Erythroblast (primary cell): Measurements from ENCODE around the gene NDEL1.

Experiments used
- GATA1 ChIP-seq: IDR thresholded peaks from 2 replicates; pipeline ENCODE4 v1.6.1; 2011; ENCODE audit warnings: low read depth, mild to moderate bottlenecking, control low read depth, low read length, moderate library complexity
- POLR2A ChIP-seq: IDR thresholded peaks from 2 replicates; pipeline ENCODE4 v1.6.1; 2011; ENCODE audit warnings: mild to moderate bottlenecking, low read length

- TF ChIP-seq POLR2A (no peak), GATA1 (no peak)
These were observed 46.9 kb downstream of the NDEL1 start for GRCh38 chr17:8482546-8482945.
